Measurements from ENCODE around the gene PLA2R1. TPM values are rescaled to one million over a fixed set of nuclear protein-coding genes. Genes with fewer than 3 reads are reported as not detected.

Gene PLA2R1
- total and polyA plus RNA-seq, 10 of the 15 experiments (the other 5 are each of a cell fraction or from before 2014, with no cell fraction given), result 0.01 to 0.05 (median 0.02) TPM; not detected in 6

GRCh38 chr2:159891917-159892730, 170.3 kb downstream of the PLA2R1 start:
- in situ Hi-C loops (cut with MboI), result no loop called here
- Histone ChIP-seq H3K4me2 (ENCODE audit: control insufficient read depth, insufficient read depth) (no peak overlapping the region), H3K79me2 (ENCODE audit: control insufficient read depth, insufficient read depth, low read length) (peaks cover 22% of the 10 kb centered on the region), H3K4me1 (ENCODE audit: control insufficient read depth, insufficient read depth, low read length) (peaks cover 70% of the 10 kb centered on the region), H4K20me1 (ENCODE audit: control insufficient read depth, insufficient read depth) (no peaks in the 10 kb centered on the region), H2AFZ (ENCODE audit: control insufficient read depth, low read depth, low read length) (no peak overlapping the region), H3K27ac (ENCODE audit: control insufficient read depth, insufficient read depth) (peak overlapping the region; percentile 83), H3K9ac (ENCODE audit: control insufficient read depth, insufficient read depth, low read length) (no peak overlapping the region), H3K36me3 (ENCODE audit: control insufficient read depth in 2 of 2, insufficient read depth in 2 of 2, low read length in 1 of 2) (peaks cover 0 to 13% of the 10 kb centered on the region in 2 experiments; a peak in 2 of 4 replicates), H3K9me3 (replicated peaks; ENCODE audit: control insufficient read depth, insufficient read depth, low read length) (no peaks in the 10 kb centered on the region), H3K4me3 (peak overlapping the region; percentile 23; the same call in 1 of the 2 replicates), H3K27me3 (replicated peaks in 1 of 2; ENCODE audit: control insufficient read depth in 2 of 2, insufficient read depth in 2 of 2, low read length in 1 of 2) (no peaks in the 10 kb centered on the region)
- WGBS (ENCODE audit: insufficient coverage, insufficient replicate concordance, low lambda C conversion rate, missing lambda C conversion rate), result 77% methylated on average over 2 of the region's 2 CpGs
- ChIA-PET CTCF (interaction anchor here (0.8 to 9.0 kb wide), 11 partner anchors 12 to 122 kb away, joined by 3 to 89 read pairs (median 4); partner anchors contain the start of gene LY75), SMC1A (ENCODE audit: uncharacterized antibody, unreplicated experiment) (interaction anchor here (0.6 to 46.3 kb wide), 6 partner anchors 10 to 507 kb away, joined by 3 to 1536 read pairs (median 14); partner anchors contain the start of gene LY75), RAD21 (ENCODE audit: unreplicated experiment) (interaction anchor here (0.6 to 6.1 kb wide), 15 partner anchors 10 to 326 kb away, joined by 3 to 86 read pairs (median 6); partner anchors contain the start of gene LY75), POLR2A (interaction anchor here (0.5 to 32.8 kb wide), 6 partner anchors 11 to 277 kb away, joined by 3 to 840 read pairs (median 6); partner anchors contain the start of gene LY75)
- FAIRE-seq, result no peak
- BruUV-seq (replicated peaks), result TSS peak; percentile 2
- 0 out of 4 replicates have a peak, but pooled peaks of 1 of the 2 experiments have one; percentile 27 for TF ChIP-seq EP300 (IDR thresholded peaks at IDR 0.05; ENCODE audit: borderline replicate concordance in 1 of 2, control insufficient read depth in 1 of 2, low read depth in 2 of 2, low read length in 2 of 2)
- 0 out of 2 replicates have a peak, but pooled peaks have one; percentile 0 for TF ChIP-seq RUNX3 (IDR thresholded peaks at IDR 0.05; ENCODE audit: low read length)
- TF ChIP-seq RAD51 (IDR thresholded peaks at IDR 0.05), result peak; percentile 57
- TF ChIP-seq CHD2 (IDR thresholded peaks at IDR 0.05; ENCODE audit: borderline replicate concordance, low read depth, low read length), result no peak
- no peak for TF ChIP-seq SP1 (IDR thresholded peaks at IDR 0.05; ENCODE audit: low read depth, low read length)
- TF ChIP-seq BHLHE40 (IDR thresholded peaks at IDR 0.05; ENCODE audit: borderline replicate concordance in 1 of 2, low read depth in 2 of 2, low read length in 1 of 2), result peak in 1 of 2 experiments; percentile 28; a peak in 1 of 4 replicates
- TF ChIP-seq SMARCA5 (IDR thresholded peaks at IDR 0.05), result peak; percentile 50
- TF ChIP-seq ASH2L (IDR thresholded peaks at IDR 0.05; ENCODE audit: borderline replicate concordance, low read depth), result no peak
- TF ChIP-seq FOXM1 (IDR thresholded peaks at IDR 0.05; ENCODE audit: low read depth, low read length), result no peak
- no peak for TF ChIP-seq IKZF2 (IDR thresholded peaks at IDR 0.05)
- peak; percentile 59 for TF ChIP-seq SMAD1 (IDR thresholded peaks at IDR 0.05; ENCODE audit: low read depth, partially characterized antibody)
- peak; percentile 69 for TF ChIP-seq ZNF217 (IDR thresholded peaks at IDR 0.05)
- DNase-seq (ENCODE audit: low read depth, low spot score), result no peak
- peak; percentile 9 for ATAC-seq
- intact Hi-C loops (cut with micrococcal nuclease; ENCODE audit: unreplicated experiment), result loop anchor here (5.0 to 10.0 kb wide), 4 partner anchors 70 to 1273 kb away; partner anchors contain the start of genes ITGB6 and TANK
